HepG2 (cell line): ENCODE results near the gene RICTOR. TPM values are rescaled to one million over a fixed set of nuclear protein-coding genes. Genes with fewer than 3 reads are reported as not detected.

Source experiments
- ATAC-seq: fragments of 200-7000 bp; cut with Tn5 transposase; 3 replicates; pipeline ENCODE4 v1.9.1; 2020; ENCODE audit warnings: mild to moderate bottlenecking, moderate library complexity
- BruUV-seq: library from RNA; stranded (reverse); fragments of 400-500 nt; replicated peaks from 2 replicates; lab custom pipeline; 2021; lab: Mats Ljungman, UMichigan
- CTCF ChIA-PET: fragments of 300-600 bp; formaldehyde crosslinking; extraction: SDS; loops from one replicate; lab custom pipeline; 2021; ENCODE audit warnings: low total read pairs, inconsistent platforms, low intra/inter-chr PET ratio; lab: Yijun Ruan, JAX
- POLR2A ChIA-PET: fragments of 350-600 bp; sonication (Branson Sonifier 250); formaldehyde crosslinking; loops from one replicate; lab custom pipeline; 2020; ENCODE audit warnings: antibody characterized with exemption, inconsistent platforms; lab: Yijun Ruan, JAX
- DNase-seq: peaks from one replicate; pipeline ENCODE4 v3.0.0-alpha.2; 2015; ENCODE audit warnings: low spot score
- FAIRE-seq: peaks from 3 replicates; lab custom pipeline; 2011; peaks lifted over from hg19 to GRCh38; lab: Jason Lieb, UNC
- H2AFZ ChIP-seq: one replicate; pipeline ENCODE4 v1.6.1; 2011; ENCODE audit warnings: low read length, inconsistent platforms
- H3K27ac ChIP-seq: fragments of 300-600 bp; 3 replicates; pipeline ENCODE4 v1.8.0; 2011; ENCODE audit warnings: mixed run types, mild to moderate bottlenecking, mixed read lengths, low read length, inconsistent platforms; ENCODE audit not compliant: insufficient read depth; ENCODE audit errors: extremely low read length
- H3K27me3 ChIP-seq, 2 experiments: fragments of 200-600 bp in 1 of 2; 2 replicates in 1 of 2; 3 replicates in 1 of 2; pipeline versions ENCODE4 v1.6.0 to v1.8.0; 2011; ENCODE audit warnings: low read length in 2 of 2, mild to moderate bottlenecking in 2 of 2, moderate library complexity in 2 of 2, inconsistent platforms in 1 of 2; ENCODE audit not compliant: insufficient read depth in 2 of 2, control insufficient read depth in 1 of 2
- H3K36me3 ChIP-seq, 2 experiments: fragments of 200-600 bp in 1 of 2; replicated peaks in 1 of 2; 2 replicates in 1 of 2; 3 replicates in 1 of 2; pipeline versions ENCODE4 v1.5.1 to v1.8.0; 2011; ENCODE audit warnings: low read length in 2 of 2, inconsistent platforms in 1 of 2; ENCODE audit not compliant: insufficient read depth in 2 of 2, control insufficient read depth in 1 of 2
- H3K4me1 ChIP-seq: 2 replicates; pipeline ENCODE4 v1.5.1; 2012; ENCODE audit warnings: low read length, inconsistent platforms; ENCODE audit not compliant: insufficient read depth
- H3K4me2 ChIP-seq: 2 replicates; pipeline ENCODE4 v1.6.0; 2011; ENCODE audit warnings: low read depth, low read length, inconsistent platforms
- H3K4me3 ChIP-seq, 3 experiments: fragments of 200-600 bp in 1 of 3; sonication (generic), shearing (Covaris generic) in 1 of 3; replicated peaks in 1 of 3; 2 replicates each; pipeline ENCODE4 v1.5.1; 2011 to 2016; ENCODE audit warnings: low read length in 3 of 3, inconsistent platforms in 2 of 3, low read depth in 2 of 3, mild to moderate bottlenecking in 2 of 3, control low read depth in 1 of 3, mixed read lengths in 1 of 3; ENCODE audit not compliant: insufficient read depth in 1 of 3
- H3K79me2 ChIP-seq: one replicate; pipeline ENCODE4 v1.6.1; 2011; ENCODE audit warnings: low read length, inconsistent platforms; ENCODE audit not compliant: insufficient read depth
- H3K9ac ChIP-seq: 2 replicates; pipeline ENCODE4 v1.6.0; 2011; ENCODE audit warnings: mild to moderate bottlenecking, low read depth, low read length, inconsistent platforms; ENCODE audit not compliant: insufficient read depth
- H3K9me3 ChIP-seq: 2 replicates; pipeline ENCODE4 v1.5.1; 2012; ENCODE audit warnings: mild to moderate bottlenecking, low read length
- H4K20me1 ChIP-seq: 2 replicates; pipeline ENCODE4 v1.6.0; 2011; ENCODE audit warnings: inconsistent platforms, mild to moderate bottlenecking, low read length, moderate library complexity; ENCODE audit not compliant: insufficient read depth
- ARID3A ChIP-seq: IDR thresholded peaks from 2 replicates; pipeline ENCODE4 v1.6.1; 2012; ENCODE audit warnings: low read depth, low read length, improper control_type of control experiment
- BORCS8-MEF2B ChIP-seq: sonication (generic); formaldehyde crosslinking; IDR thresholded peaks from 2 replicates; pipeline ENCODE4 v1.8.0; 2022; ENCODE audit warnings: mild to moderate bottlenecking, missing genetic modification reagents
- CERS6 ChIP-seq: sonication (generic); formaldehyde crosslinking; IDR thresholded peaks from 2 replicates; pipeline ENCODE4 v1.5.0; 2020; ENCODE audit warnings: missing genetic modification reagents
- FOXP1 ChIP-seq, 2 experiments: fragments of 450-650 bp in 1 of 2; IDR thresholded peaks; 2 replicates each; pipeline ENCODE4 v1.6.1; 2017 to 2018; ENCODE audit warnings: antibody characterized with exemption in 1 of 2
- HDAC2 ChIP-seq: sonication (generic); formaldehyde crosslinking; IDR thresholded peaks from 2 replicates; pipeline ENCODE4 v1.4.0; 2020; ENCODE audit warnings: missing genetic modification reagents
- NFYB ChIP-seq: sonication (generic); formaldehyde crosslinking; IDR thresholded peaks from 2 replicates; pipeline ENCODE4 v1.4.0; 2020; ENCODE audit warnings: missing genetic modification reagents
- RORA ChIP-seq: sonication (generic); formaldehyde crosslinking; IDR thresholded peaks from 2 replicates; pipeline ENCODE4 v1.5.0; 2020; ENCODE audit warnings: mild to moderate bottlenecking, missing genetic modification reagents, moderate library complexity
- SMARCE1 ChIP-seq: fragments of 450-650 bp; IDR thresholded peaks from 2 replicates; pipeline ENCODE4 v1.6.1; 2017; ENCODE audit warnings: borderline replicate concordance
- TBL1XR1 ChIP-seq: fragments of 150-350 bp; IDR thresholded peaks from 2 replicates; pipeline ENCODE4 v1.6.1; 2014; ENCODE audit warnings: borderline replicate concordance, low read length; ENCODE audit not compliant: partially characterized antibody
- ZFP41 ChIP-seq: sonication (generic); formaldehyde crosslinking; IDR thresholded peaks from 2 replicates; pipeline ENCODE4 v1.4.0; 2020; ENCODE audit warnings: mild to moderate bottlenecking, missing genetic modification reagents, borderline replicate concordance
- ZMYM2 ChIP-seq: sonication (generic); formaldehyde crosslinking; IDR thresholded peaks from 2 replicates; pipeline ENCODE4 v1.8.0; 2022; ENCODE audit warnings: mild to moderate bottlenecking, missing genetic modification reagents
- ZNF609 ChIP-seq: sonication (generic); formaldehyde crosslinking; IDR thresholded peaks from 2 replicates; pipeline ENCODE4 v1.4.0; 2020; ENCODE audit warnings: mild to moderate bottlenecking, missing genetic modification reagents, borderline replicate concordance
- ZNF839 ChIP-seq: sonication (generic); formaldehyde crosslinking; IDR thresholded peaks from 2 replicates; pipeline ENCODE4 v1.4.0; 2020; ENCODE audit warnings: missing genetic modification reagents, mild to moderate bottlenecking, borderline replicate concordance
- ZSCAN29 ChIP-seq: sonication (generic); formaldehyde crosslinking; conservative IDR thresholded peaks from 2 replicates; pipeline ENCODE4 v1.4.0; 2020; ENCODE audit warnings: mild to moderate bottlenecking, missing genetic modification reagents
- ZSCAN30 ChIP-seq: sonication (generic); formaldehyde crosslinking; IDR thresholded peaks from 2 replicates; pipeline ENCODE4 v1.5.0; 2020; ENCODE audit warnings: mild to moderate bottlenecking, missing genetic modification reagents
- WGBS: methylation state at CpG from one replicate; pipeline ENCODE4 v1.1.6; 2017; ENCODE audit warnings: low lambda C conversion rate; 5-methylcytosine and 5-hydroxymethylcytosine counted together
- in situ Hi-C: cut with HindIII; loops from 2 replicates; pipeline ENCODE4 v1.10.0; 2017; ENCODE audit warnings: low pct_unique_long_range_greater_than_20kb; ENCODE audit not compliant: extremely low pct_ligation_motif_present
- intact Hi-C: fragments of 100-400 bp; cut with micrococcal nuclease; formaldehyde crosslinking; loops from one replicate; pipeline ENCODE4 v1.10.0; 2022; ENCODE audit not compliant: unreplicated experiment
- polyA plus RNA-seq, 8 experiments: library from polyadenylated mRNA; depleted of rRNA in 3 of 8; stranded (reverse) in 7 of 8; unstranded in 1 of 8; fragments of >200 nt; fragmentation: Illumina TruSeq in 4 of 8; extraction: Trizol in 4 of 8; gene quantifications; 2 replicates each; pipeline versions ENCODE4 v1.2.1 to v1.2.3, GENCODE V29; 2011 to 2016; ENCODE audit warnings: low read depth in 4 of 8, missing spikeins in 1 of 8, mixed read lengths in 1 of 8; ENCODE audit not compliant: insufficient read depth in 1 of 8
- total RNA-seq, 5 experiments: library from RNA; depleted of rRNA; stranded (reverse); fragments of >200 nt; fragmentation: Illumina TruSeq; extraction: Trizol; gene quantifications; 2 replicates each; pipeline ENCODE4 v1.2.3, GENCODE V29; 2016; ENCODE audit warnings: low read depth in 1 of 5

RICTOR gene
- total and polyA plus RNA-seq, 2 of the 13 experiments (the other 11 are each of a cell fraction or from before 2014, with no cell fraction given): 10.7 to 15.4 TPM

GRCh38 chr5:39055027-39055767 is 19.0 kb downstream of the RICTOR start:
- H3K79me2 ChIP-seq: peaks cover 69% of the 10 kb centered on the region
- no peak overlapping the region for H3K9ac ChIP-seq
- no peak overlapping the region for H3K4me3 ChIP-seq
- ChIA-PET CTCF (no interaction called here), POLR2A (no interaction called here)
- H3K9me3 ChIP-seq: no peaks in the 10 kb centered on the region
- peaks cover 36% of the 10 kb centered on the region for H3K4me1 ChIP-seq
- 76% methylated on average over 3 of the region's 3 CpGs for WGBS
- intact Hi-C loops: no loop called here
- H3K4me2 ChIP-seq: no peak overlapping the region
- H2AFZ ChIP-seq: no peak overlapping the region
- FAIRE-seq (no peak), DNase-seq (no peak), ATAC-seq (peak; percentile 62)
- in situ Hi-C loops: no loop called here
- no peaks in the 10 kb centered on the region for H3K27me3 ChIP-seq
- H3K27ac ChIP-seq: no peak overlapping the region
- peaks cover 42% of the 10 kb centered on the region for H4K20me1 ChIP-seq
- BruUV-seq: no TSS peak
- H3K36me3 ChIP-seq: no peaks in the 10 kb centered on the region
- TF ChIP-seq FOXP1 (IDR thresholded peaks at IDR 0.05) (no peak), FOXP1 (CRISPR knock-in tag; IDR thresholded peaks at IDR 0.05) (0 out of 2 replicates have a peak, but pooled peaks have one; percentile 13), ARID3A (0 out of 2 replicates have a peak, but pooled peaks have one; percentile 12), ZNF609 (no peak), ZSCAN29 (no peak), BORCS8-MEF2B (no peak), NFYB (CRISPR knock-in tag) (no peak), ZFP41 (CRISPR knock-in tag) (no peak), ZNF839 (no peak), ZSCAN30 (CRISPR knock-in tag) (no peak), ZMYM2 (CRISPR knock-in tag) (no peak), CERS6 (CRISPR knock-in tag) (no peak), TBL1XR1 (no peak), HDAC2 (CRISPR knock-in tag) (no peak), RORA (CRISPR knock-in tag) (no peak), SMARCE1 (no peak)
